LoVo (cell line): Measurements from ENCODE around the gene HINT3.
A peak's percentile ranks its signal among the peaks of the same experiment; 100 is the strongest.
"Not testable (repeated sequence)": the region's sequence is repeated elsewhere in the genome, so short reads cannot be mapped to it uniquely, and the experiment has no call there.

Experiments used
- DNase-seq: peaks from one replicate; pipeline ENCODE4 v3.0.0-alpha.2; 2016; ENCODE audit warnings: low spot score

HINT3 gene

DNA sequence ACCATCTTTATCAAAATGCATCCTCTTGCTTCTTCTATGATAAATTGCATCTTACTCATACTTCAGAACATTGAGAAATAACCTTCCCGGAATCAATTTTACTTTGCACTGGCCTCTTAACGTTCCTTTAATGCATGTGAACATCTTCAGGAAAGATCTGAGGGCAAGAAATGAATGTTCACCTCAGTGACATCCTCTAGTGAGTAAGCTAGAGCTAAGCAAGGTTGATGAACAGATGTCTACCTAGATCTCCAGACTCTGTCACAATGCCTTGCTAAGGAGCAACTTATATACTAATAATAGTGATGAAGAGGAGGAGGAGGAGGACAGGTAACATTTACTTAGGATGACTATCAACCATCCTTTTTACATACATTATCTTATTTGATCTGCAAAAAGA lies 16.8 kb upstream of the HINT3 start:
- no peak for DNase-seq

GRCh38 chr6:125940247-125941041 lies 16.1 kb upstream of the HINT3 start:
- DNase-seq: no peak

DNA sequence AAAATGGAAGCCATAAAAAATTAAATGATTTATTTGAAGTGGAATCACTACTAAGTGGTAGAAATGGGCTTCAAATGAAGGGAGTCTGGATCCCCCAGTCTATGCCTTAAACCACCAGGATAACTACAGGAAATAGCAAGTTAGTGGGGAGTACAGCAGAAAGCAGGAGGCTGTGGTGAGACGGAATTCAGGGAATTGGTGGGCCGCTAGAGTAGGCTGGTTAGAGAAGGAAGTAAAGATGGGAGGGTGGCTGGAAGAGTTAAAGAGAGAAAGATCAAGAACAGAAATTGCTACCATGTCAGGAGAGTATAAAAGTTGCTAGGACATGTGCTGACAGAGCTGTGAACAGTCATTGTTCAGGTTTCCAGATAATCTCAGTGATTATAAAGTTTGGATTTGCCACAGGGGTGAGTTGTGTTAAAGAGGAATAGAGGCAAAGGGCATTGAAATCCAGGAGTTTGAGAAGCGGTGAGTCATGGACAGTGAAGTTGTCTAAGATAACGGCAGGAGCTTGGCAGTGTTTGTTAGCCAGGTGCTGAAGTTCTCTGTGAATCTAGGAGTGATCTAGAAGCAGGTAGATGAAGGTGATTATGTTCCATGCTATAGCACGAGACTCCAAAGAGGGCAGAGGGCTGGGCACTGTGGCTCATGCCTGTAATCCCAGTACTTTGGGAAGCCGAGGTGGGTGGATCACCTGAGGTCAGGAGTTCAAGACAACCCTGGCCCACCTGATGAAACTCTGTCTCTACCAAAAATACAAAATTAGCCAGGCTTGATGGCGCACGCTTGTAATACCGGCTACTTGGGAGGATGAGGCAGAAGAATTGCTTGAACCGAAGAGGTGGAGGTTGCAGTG lies 13.7 kb upstream of the HINT3 start:
- peak; percentile 78 for DNase-seq

- no peak for DNase-seq
Observed at GRCh38 chr6:125943528-125944433, 12.8 kb upstream of the HINT3 start.

DNA sequence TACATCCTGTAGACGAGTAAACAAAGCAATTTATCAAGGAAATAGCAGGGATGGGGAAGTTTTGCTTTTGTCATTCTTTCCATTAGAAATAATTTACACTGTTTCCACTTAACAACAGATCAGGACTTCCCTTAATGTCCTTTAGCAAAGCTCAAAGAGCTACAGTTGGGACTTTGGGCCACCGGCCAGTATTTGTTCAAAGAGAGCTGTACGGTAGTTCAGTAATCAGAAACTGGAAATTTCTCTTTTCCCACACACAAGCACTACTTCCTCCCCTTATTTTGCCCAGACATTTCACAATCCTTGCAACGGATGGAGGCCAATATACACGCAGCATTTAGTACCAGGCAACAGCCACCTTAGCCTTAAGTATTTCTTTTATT lies 12.1 kb upstream of the HINT3 start:
- peak; percentile 52 for DNase-seq

- no peak for DNase-seq
Observed at GRCh38 chr6:125944896-125945295, 11.7 kb upstream of the HINT3 start.

GRCh38 chr6:125945378-125946141 lies 11.0 kb upstream of the HINT3 start:
- DNase-seq: peak; percentile 38

DNA sequence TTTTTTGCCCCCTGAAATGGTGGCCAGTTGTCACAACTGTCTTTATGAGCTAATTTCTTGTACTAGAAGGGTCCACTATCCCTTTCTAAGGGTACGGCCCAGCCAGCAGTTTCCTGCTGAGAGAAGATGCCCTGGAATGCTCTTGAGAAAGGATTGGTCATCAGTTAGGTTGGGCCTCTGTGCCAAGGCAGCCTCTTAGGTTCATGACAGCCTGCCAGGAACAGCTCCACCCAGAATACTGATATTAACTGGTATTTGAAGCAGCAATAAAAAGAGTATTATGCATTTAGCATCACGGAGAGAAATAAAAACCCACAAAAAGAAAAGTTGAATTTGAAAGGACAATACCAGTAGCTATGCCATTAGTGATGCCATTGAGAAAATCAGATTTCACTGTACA lies 9.0 kb upstream of the HINT3 start:
- DNase-seq: peak; percentile 52

DNA sequence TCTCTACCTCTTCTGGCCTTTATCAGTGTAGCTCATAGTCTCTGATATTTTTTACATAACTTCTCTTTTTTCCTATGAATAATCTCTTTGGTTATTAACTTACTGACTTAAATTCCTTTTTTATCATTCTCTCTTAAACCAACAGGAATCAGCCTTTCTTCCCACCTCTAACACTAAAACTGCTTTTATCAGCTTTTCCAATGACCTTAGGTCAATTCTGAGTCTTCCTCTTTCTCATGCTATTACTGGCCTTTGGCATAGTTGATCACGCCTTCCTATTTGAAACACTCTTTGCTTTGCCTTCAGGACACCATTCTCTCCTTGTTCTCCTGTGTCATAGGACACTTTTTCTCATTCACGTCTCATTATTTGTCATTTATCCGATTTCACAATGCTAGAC lies 8.1 kb upstream of the HINT3 start:
- no peak for DNase-seq

- DNase-seq: no peak
Observed at GRCh38 chr6:125949069-125949468, 7.5 kb upstream of the HINT3 start.

DNA sequence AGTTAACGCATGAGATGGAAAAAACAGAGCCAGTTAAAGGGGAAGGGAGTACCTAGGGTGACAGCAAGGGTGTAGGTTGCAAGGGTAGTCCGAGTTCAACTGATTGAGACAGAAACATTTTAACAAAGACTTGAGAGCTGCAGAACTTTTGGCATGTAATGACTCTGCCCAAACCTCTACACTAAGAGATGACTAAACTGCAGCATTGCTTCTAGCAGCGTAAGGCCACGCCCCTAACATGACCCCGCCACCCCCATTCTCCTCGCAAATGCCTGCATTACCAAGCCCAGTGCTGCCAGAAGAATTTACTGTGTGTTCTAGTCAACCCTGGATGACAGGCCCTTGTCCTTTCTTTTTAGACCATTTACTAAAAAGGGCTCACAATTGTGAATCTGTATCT lies 6.3 kb upstream of the HINT3 start:
- DNase-seq: no peak

- not testable (repeated sequence) for DNase-seq
Observed at GRCh38 chr6:125950716-125951115, 5.9 kb upstream of the HINT3 start.

DNA sequence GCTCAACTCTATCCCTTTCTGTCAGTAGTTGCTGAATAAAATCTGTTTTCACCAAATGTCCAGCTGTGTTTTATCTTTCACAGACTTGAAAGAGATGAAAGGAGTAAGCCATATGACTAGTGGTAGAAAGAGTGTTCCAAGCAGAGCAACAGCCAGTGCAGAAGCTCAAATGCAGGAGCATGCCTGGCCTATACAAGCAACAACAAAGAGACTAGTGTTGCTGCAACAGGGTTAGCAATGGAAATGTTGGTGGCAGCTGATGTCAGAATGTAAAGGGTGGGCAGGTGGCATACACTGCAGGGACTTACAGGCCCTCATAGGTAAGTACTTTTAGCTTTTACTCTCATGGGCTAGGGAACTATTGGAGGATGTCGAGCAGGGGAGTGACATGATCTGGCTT lies 5.2 kb upstream of the HINT3 start:
- no peak for DNase-seq

- DNase-seq: no peak
Observed at GRCh38 chr6:125952764-125953501, 3.6 kb upstream of the HINT3 start.

DNA sequence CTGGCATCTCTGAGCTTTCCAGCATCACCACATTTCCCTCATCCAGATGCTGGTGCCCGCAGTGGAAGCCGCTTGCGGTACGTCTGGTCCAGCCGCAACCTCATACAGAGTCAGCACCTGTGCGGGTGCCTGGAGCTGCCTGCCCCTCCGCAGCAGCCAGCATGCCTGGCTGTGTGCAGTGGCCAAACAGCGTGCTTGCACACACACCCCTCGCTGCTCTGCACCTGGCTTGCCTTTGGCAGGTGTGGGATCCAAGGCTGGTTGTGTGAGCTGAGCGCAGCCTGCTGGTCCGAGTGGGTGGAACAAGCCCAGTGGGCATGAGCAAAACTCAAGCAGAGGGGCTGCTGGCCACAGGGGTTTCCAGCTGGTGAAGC lies 3.1 kb upstream of the HINT3 start:
- no peak for DNase-seq

DNA sequence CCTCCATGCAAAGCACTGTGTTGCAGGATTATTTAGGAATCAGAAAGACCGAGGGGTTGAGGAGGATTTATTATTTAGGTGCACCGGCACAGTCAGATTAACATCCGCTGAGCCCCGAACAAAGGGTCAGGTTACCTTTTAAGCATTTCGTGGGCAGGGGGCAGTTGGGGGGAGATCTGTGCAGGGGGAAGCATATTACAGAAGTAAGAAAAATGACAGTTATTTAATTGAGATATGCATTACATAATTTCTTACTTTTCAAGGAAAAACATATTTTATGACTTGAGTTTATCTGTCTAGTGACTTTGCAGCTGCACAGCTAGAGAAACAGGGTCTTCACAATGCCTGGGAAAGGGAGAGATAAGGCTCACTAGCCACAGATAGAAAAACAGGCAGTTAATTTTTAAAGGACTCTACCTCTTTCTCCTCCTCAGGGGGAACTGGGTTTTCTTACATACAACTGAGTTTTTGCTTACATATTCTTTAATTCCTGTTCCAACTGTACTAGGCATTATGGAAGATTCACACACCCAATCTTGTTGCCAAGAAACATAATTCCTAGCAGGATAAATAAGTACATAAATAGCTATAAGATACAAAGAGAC lies 1.7 kb upstream of the HINT3 start:
- DNase-seq: no peak

- no peak for DNase-seq
Observed at GRCh38 chr6:125955973-125956372, 597 bp upstream of the HINT3 start.

DNA sequence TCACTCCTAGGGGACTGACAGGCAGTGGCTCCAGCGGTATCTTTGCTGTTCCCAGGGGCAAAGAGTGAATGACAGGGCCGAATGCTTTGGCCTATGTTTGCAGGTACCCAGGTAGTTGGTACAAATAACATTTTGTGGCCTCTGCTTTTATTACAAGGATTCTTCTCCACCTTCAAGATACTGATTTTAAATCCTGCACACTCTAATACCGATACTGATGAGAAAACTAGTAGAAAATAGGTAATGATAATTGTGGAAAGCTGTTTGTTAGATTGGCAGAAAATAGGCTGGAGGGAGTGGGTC lies 772 bp downstream of the HINT3 start:
- no peak for DNase-seq

GRCh38 chr6:125957845-125958244 lies 1.3 kb downstream of the HINT3 start:
- peak; percentile 59 for DNase-seq

DNA sequence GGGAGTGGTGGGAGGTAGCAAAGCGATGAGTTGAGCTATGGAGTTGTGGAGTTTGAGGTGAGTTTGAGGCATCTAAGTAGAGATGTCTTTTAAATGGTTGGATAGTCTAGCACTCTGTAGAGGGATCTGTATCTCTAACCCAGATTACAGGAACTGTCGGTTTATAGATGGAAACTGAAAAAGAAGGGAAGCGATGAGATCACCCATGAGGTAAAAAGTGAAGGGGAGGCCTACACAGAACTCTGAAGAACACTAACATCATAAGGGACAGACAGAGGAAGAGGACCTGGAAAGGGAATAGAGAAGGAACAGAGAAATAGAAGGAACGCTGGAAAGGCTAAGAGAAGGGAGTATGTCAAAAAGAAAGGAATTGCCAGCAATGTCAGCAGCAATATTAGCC lies 2.5 kb downstream of the HINT3 start:
- no peak for DNase-seq

DNA sequence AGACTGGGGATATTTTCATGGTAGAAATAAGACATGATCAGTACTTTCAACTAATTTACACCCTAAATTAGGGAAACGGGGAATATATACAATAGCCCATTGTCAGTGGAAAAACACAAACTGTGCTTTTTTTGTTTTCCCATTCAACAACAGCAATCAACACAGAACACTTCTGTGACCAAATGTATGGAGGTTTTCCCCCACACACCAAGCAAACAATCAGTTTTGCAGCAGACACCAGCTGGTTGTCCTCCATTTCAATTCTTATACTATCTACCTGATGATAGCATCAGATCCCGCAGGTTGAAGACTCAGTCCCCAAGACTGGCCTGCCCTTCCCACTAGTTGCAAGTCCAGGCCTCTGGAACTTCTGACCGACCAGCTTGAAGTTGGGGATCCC lies 4.5 kb downstream of the HINT3 start:
- no peak for DNase-seq
